Fibroblast of skin of left quadriceps (primary cell): ENCODE results near the gene TMED10.
"Not testable (repeated sequence)": the region's sequence is repeated elsewhere in the genome, so short reads cannot be mapped to it uniquely, and the experiment has no call there.

Experiments
- DNase-seq, 2 experiments: peaks; one replicate each; pipeline ENCODE4 v3.0.0-alpha.2; 2013; ENCODE audit warnings: low read depth in 2 of 2

TMED10 gene

DNA sequence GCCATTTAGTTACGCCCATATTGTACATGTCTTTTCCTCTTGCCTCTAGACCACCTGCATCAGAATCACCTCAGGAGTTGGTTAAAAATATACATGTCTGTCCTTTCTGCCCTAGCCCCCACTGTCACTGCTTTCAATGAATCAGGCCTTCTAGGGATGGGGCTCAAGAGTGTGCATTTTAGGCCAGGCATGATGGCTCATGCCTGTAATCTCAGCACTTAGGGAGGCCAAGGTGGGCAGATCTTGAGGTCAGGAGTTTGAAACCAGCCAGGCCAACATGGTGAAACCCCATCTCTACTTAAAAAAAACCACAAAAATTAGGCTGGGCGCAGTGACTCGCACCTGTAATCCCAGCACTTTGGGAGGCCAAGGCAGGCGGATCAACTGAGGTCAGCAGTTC lies 13.6 kb upstream of the TMED10 start:
- DNase-seq: no peak

DNA sequence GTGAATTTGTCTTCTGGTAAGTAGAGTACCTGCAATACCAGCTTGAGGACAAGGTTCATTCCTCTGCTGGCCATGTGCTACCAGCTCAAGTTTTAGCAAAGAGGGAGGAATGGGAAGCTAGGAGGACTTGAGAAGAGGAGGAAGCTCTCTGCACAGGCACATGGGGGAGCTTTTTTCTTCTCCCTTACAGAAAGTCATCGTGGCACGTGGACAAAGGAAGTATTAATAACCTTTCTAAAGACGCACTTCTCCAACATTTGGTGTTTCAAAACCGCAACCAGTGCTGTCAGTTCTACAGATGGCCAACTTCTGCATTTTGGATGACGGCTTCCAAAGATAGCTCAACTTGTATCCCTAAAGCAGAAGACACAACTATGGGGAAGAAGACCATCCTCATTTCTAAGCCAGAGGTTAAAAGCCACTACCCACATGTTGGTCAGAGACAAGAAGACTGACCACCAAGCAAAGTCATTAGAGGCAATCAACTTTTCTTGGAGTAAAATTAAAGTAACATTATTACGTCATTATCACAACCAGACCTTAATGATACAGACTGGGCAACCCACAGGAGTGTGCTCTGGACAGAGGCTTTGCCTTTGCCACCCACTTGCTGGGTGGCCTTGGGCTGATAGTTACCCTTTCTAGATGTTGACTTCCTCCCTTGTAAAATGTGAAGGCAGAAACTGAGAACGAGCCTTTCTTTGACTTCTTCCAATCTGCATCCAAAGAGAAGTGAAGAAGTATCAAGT lies 12.3 kb upstream of the TMED10 start:
- no peak for DNase-seq

DNA sequence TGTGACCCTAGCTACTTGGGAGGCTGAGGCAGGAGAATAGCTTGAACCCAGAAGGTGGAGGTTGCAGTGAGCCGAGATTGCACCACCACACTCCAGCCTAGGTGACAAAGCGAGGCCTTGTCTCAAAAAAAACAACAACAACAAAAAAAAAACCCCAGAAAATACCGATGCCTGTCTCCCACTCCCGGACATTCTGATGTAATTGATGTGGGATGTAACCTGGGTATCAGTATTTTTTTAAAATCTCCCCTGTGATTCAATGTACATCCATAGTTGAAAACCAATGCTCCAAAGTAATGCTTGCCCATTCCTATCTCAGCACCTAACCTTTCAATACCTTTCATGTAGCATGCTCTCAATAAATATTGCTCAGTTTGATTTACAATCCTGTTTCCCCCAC lies 11.7 kb upstream of the TMED10 start:
- DNase-seq: no peak

DNA sequence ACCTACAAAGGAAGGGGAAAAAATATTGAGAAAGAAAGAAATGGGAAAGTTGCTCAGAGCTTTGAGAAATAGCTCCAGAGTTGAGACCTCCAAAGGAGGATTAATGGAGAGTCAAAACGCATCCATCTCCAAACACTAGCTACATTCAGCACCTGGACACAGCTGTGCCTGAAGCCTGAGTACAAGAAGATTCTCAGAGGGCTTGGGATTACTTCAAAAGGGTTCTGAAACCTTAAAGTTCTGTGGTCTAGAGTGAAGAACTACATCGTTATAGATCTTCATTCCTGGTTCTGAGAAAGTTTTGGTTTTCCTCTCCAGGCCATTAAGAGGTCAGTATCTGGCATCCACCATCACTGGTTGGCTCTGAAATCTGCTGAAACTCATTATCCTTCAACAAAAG lies 10.5 kb upstream of the TMED10 start:
- DNase-seq: no peak

DNA sequence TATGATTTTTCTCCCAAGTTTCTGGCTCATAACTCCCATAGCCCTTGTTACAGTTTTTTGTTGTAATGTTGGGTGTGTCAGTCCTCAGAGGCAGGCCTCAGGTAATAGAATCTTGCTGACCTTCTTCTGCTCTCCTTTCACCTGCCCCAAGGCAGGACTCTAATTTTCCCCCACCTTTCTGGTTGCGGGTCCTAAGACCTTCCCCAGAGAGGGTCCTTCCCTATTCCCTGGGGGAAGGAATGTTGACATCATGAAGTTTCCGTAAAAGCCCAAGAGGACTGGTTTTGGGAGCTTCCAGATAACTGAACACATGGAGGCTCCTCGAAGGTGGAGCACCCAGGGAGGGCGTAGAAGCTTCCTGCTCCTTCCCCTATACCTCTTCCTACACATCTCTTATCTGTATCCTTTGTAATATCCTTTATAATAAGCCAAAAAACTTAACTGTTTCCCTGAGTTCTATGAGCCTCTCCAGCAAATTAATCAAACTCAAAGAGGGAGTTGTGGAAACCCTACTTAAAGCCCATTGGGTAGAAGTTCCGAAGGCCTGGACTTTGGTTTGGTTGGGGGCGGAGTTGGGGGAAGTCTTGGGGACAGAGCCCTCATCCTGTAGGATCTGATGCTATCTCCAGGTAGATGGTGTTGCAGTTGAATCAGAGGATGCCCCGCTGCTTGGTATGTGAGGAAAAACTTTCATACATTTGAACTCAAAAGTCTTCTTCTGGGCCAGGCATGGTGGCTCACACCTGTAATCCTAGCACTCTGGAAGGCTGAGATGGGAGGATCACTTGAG lies 9.0 kb upstream of the TMED10 start:
- no peak for DNase-seq

DNA sequence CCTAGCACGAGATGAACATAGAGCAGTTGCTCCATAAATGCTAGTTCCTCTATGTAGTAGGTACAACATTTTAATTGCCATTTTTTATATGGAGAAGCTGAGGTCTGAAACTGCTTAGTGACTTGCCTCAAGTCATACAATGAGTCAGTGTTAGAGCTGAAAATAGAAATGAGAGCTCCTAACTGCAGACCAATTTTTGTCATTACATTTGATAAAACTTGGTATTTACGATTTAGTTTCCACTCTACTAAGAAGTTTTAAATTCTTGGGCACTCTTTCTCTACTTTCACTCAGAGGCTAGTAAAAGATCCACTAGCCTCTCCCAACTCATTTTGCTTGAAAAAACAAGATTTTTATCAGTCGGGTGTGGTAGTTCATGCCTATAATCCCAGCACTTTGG lies 8.1 kb upstream of the TMED10 start:
- DNase-seq: no peak

DNA sequence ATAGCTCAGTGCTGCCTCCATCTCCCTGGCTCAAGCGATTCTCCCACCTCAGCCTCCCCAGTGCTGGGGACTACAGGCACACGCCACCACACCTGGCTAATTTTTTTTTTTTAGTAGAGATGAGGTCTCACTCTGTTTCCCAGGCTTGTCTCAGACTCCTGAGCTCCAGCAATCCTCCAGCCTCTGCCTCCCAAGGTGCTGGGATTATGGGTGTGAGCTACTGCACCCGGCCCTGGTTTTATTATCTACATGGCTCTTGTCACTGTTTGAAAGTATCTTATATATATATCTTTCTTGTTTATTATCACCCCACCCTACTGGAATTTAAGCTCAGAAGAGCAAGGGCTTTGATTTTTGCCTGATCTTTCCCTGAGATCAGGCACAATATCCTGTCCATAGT lies 7.6 kb upstream of the TMED10 start:
- no peak for DNase-seq

DNA sequence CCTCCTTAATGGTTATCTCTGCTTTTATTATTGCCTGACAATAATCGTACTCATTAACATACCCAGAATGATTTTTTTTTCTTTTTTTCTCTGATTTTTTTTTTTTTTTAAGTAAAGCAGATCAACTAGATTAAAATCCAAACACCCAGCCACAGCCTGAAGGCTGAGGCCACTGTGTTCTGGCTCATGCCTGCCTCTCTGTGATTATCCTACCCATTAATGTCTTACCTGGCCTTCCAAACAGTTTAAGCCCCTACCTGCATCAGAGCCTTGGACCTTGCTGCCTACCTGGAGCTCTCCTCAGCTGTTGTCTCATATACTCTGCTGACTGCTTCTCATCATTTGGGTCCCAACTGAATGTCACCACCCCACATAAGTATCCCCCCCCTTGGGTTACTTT lies 6.8 kb upstream of the TMED10 start:
- DNase-seq: no peak

DNA sequence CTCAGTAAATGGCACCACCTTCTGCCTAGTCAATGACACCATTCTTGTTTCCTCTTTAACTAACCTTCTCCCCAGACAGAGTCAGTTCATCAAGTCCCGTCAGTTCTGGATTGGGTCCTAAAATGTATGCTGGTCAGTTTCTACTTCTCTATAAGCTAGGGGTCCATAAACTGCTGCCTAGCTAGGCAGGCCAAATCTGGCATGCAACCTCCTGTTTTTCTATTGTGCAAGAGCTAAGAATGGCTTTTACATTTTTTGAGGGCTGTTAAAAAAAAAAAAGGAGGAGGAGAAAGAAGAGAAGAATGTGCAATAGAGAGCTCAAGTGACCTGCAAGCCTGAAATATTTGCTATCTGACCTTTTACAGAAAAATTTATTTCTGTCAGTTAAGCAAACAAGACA lies 6.4 kb upstream of the TMED10 start:
- peak; percentile 71 to 74 for DNase-seq

DNA sequence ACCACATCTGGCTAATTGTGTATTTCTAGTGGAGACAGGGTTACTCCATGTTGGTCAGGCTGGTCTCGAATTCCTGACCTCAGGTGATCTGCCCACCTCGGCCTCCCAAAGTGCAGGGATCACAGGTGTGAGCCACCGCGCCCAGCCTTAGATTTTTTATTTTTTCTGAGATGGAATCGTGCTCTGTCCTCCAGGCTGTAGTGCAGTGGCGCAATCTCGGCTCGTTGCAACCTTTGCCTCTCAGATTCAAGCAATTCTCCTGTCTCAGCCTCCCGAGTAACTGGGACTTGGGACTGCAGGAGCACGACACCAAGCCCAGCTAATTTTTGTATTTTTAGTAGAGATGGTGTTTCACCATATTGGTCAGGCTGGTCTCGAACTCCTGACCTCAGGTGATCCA lies 5.8 kb upstream of the TMED10 start:
- not testable (repeated sequence) for DNase-seq

DNA sequence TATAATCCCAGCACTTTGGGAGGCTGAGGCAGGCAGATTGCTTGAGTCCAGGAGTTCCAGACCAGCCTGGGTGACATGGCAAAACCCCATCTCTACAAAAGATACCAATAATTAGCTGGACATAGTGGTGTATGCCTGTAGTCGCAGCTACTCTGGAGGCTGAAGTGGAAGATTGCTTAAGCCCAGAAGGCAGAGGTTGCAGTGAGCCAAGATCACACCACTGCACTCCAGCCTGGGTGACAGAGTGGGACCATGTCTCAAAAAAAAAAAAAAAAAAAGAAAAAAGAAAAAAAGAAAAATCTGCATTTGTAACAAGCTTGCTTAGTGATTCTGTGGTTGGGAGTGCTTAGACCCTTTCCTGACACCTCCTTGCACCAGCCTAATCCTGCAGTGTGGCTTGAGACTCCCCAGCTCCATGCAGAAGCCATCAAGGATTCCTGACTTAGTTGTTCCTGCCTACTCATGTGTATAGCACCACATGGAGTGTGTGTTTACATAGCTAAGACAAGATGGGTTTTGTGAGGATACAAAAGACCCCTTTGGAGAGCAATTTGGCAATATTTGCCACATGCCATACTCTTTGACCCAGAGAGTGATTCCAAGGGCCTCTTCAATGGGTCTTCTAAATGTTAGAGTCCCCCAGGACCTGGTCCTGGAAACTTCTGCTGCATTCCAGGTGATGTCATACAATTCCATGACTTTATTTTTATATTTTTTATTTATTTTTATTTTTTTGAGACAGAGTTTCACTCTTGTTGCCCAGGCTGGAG lies 5.1 kb upstream of the TMED10 start:
- DNase-seq: no peak

DNA sequence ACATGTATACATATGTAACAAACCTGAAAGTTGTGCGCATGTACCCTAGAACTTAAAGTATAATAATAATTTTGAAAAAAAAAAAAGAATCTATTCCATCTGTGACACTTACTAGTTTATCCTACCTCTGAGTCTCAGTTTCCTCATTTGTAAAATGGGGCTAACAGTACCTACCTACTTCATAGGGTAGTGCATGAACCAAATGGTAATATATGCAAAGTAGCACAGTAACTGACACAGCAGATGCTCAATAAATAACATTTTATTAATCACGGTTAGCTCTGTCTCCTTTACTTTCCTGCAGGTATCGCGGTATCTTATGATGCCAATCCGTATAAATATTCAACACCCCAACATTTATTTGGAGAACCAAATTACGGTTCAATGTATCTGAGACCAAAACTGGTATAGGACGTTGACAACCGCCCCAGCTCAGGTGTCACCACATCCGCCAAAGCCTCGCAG lies 703 bp downstream of the TMED10 start:
- no peak for DNase-seq

DNA sequence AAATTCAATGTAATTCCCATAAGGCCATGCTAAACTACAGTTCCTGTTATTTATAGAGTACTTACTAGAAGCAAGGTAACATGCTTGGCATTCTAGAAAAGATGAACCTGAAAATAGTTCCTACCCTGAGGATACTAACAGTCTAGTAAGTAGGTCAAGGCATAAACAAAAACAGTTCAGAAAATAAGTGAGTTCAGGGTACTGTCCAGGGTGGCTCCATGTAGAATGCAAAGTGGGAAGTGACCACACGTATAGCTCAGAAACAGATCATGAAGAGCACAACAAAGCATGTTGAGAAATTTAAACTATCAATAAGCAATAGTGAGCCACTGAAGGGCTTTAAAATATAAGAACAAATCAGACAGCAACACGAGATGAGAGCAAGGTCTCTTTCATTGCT lies 2.3 kb downstream of the TMED10 start:
- no peak for DNase-seq

DNA sequence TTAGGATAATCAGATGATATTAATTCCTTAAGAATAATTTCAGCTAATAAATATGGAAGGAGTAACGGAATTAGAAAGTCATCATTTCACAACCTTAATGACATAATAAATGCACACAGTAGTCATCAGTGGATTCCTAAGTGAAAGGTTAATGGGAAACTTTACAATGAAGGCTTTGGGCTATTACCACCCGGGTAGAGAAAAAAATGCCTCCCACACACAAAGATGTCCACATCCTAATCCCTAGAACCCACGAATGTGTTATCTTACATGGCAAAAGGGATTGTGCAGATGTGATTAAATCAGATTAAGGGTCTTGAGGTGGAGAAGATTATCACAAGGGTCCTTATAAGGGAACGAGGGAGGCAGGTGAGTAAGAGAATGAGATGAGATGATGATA lies 5.6 kb downstream of the TMED10 start:
- no peak for DNase-seq

DNA sequence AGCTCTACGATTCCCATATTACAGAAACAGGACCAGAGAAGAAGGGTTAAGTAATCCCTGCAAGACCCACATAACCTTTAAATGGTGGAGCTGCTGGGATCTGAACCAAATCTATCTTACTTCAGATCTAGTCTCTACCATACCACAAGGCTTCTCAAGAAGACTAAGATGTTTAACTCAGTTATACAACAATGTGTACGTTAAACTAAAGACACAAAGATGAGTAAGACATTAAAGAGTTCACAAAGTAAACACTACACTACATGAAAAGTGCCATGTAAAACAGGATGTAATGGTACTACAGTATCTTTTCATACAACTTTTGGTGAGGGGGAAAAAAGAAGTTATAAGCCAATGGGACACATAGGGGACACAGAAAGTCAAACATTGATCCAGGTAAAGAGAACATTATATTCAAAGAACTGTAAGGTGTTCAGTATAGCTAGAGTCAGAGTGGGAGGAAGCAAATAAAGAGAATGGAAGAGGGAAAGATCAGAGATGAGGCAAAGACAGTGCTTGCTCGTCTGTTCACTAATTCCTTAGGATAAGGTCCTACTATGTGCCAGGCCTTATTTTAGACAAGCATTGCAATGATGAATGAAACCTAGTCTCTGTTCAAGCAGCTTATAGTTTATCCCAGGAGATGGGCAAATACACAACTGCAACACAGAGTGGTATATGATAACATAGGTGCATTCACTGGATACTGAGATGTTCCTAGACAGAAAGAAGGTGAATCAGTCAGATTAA lies 7.7 kb downstream of the TMED10 start:
- DNase-seq: no peak

DNA sequence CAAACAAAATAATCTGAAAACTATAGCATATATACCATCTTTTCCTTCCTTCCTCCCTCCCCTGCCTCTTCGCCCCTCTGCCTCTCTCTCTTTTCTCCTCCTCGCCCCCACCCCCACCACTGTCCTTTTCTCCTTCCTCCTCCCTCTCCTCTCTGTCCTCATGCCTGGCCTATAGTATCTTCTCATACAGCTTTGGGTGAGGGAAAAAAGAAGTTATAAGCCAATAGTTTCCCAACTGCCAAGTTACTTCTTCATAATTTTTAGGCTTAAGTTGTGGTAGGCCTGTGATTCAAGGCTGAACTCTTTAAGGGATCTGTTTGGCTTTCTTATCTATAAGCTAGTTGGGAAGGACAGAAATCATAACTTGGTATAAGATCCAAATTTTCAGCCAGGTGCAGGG lies 9.1 kb downstream of the TMED10 start:
- DNase-seq: no peak

DNA sequence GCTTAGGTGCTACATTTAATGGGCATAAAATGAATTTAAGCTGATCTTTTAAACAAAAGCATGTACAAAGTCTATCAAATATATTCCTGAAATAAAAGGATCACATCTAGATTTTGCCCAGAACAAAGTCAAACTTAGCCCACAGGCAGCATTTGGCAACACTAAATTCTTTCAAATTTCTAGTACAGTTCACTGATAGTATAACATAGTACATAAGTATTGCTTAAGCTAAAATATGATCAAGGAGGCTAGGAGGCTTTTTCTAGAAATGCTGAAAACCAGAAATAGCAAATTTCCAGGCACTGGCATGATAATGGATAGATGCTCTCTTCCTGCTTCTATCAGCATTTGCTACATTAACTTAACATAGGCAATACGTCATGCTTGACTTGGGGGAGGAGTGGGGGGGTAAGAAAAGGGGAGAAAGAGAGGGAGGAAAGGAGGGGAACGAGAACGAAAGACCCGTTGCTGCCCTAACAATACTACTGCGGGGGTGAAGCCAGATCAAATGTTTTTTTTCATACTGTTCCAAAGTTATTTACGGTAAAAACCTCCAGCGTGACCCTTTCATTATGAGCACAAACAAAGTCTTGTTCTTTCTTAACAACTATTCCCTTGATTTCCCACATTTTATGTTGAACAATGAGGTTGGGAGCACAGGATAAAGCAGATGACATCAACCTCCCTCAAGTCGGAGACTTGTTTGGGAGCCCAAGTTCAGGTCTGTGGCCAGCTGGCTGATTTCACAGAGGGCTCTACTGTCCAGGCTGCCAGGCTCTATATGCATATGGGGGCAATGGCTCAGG lies 10.6 kb downstream of the TMED10 start:
- no peak for DNase-seq

DNA sequence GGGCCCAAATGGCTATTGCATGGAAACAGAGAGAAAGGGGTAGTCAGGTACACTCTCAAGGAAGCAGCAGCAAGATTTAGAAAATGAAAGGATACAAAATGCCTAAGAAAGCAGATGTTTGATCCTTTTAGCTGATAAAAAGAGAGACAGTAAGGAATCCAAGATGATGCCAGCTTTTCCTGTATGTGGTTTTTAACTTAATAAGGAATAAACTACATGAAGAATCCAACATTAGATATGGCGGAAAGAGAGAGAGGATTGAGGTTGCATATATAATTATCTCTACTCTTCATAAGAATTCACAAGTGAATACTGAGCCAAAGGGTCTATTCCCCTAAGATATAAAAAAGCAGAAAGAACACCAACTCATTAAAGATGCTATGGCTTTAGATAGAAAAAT lies 11.6 kb downstream of the TMED10 start:
- no peak for DNase-seq

DNA sequence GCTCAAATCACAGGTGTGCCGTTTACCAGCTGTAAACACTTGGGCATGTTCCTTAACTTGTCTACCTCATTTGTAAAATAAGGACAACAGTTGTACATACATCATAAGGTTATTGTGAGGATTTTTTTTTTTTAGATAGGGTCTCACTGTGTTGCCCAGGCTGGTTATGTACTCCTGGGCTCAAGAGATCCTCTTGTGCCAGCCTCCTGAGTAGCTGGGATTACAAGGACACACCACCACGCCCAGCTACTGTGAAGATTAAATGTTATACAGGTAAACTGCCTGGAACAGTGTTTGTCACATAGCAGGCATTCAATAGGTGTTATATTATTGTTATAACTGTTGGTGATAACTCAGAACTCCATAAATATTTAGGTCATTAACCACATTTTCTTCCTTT lies 12.7 kb downstream of the TMED10 start:
- no peak for DNase-seq

DNA sequence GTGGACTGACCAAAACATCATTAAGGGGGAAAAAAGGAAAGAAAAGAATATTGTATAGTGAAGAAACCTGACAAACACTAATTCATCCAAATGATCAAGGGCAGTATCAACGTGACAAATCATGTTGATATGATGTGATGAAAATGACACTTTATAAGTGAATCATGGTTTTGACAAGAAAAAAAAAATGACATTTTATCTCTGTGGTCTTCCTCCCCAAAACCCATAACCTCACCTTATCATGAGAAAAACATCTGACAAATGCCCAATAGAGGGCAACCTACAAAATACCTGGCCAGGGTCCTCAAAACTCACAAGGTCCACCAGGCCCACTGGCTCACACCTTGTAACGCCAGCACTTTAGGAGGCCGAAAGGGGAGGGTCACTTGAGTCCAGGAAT lies 13.8 kb downstream of the TMED10 start:
- no peak for DNase-seq
